Mesodermal cell (in vitro differentiated cells): ENCODE data around the gene STX18.
"Not testable (repeated sequence)": the region's sequence is repeated elsewhere in the genome, so short reads cannot be mapped to it uniquely, and the experiment has no call there.

Source experiments
- H3K27ac ChIP-seq: 2 replicates; pipeline ENCODE4 v1.7.0; 2013; ENCODE audit warnings: mild to moderate bottlenecking, low read depth, low read length, moderate library complexity; ENCODE audit not compliant: severe bottlenecking
- H3K36me3 ChIP-seq: 2 replicates; pipeline ENCODE4 v1.7.1; 2013; ENCODE audit warnings: mild to moderate bottlenecking, low read length, moderate library complexity; ENCODE audit not compliant: control insufficient read depth, insufficient read depth
- H3K4me1 ChIP-seq: one replicate; pipeline ENCODE4 v1.7.1; 2013; ENCODE audit warnings: mild to moderate bottlenecking, low read length; ENCODE audit not compliant: insufficient read depth, control insufficient read depth, poor library complexity, severe bottlenecking
- H3K4me3 ChIP-seq: 2 replicates; pipeline ENCODE4 v1.7.0; 2013; ENCODE audit warnings: low read length, control low read depth, mild to moderate bottlenecking; ENCODE audit not compliant: insufficient read depth, poor library complexity, severe bottlenecking; ENCODE audit errors: extremely low read depth
- H3K9me3 ChIP-seq: 2 replicates; pipeline ENCODE4 v1.7.1; 2013; ENCODE audit warnings: mild to moderate bottlenecking, low read length, moderate library complexity; ENCODE audit not compliant: control insufficient read depth
- WGBS, 2 experiments: methylation state at CpG; one replicate each; pipeline ENCODE4 v1.1.5; 2013; ENCODE audit warnings: missing lambda C conversion rate in 2 of 2; ENCODE audit not compliant: insufficient coverage in 2 of 2; 5-methylcytosine and 5-hydroxymethylcytosine counted together

STX18 gene

GRCh38 chr4:4510641-4511040, 31.2 kb downstream of the STX18 start:
- H3K4me1 ChIP-seq, H3K4me3 ChIP-seq, H3K36me3 ChIP-seq, H3K9me3 ChIP-seq, H3K27ac ChIP-seq: not testable (repeated sequence)
- 90 to 100% methylated on average over 1 of the region's 3 CpGs for WGBS, 2 experiments

DNA sequence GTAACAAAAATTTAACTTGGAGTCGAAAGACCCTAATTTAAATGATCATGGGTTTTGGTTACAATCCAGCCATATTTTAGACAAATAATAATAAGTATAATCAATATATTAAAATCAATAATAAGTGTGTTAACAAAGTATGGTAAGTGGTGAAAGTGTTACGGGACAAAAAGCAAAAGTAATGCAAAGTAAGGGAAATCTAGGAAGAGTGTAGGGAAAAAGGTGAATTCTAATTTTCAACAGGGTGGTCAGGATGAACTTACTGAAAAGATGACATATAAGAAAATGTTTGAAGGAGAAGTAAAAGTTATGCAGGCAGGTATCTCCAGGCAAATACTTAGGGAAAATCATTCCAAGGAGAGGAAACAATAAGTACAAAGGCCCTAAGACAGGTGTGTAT, 32.3 kb downstream of the STX18 start:
- peaks cover 3% of the 10 kb centered on the region for H3K4me1 ChIP-seq
- WGBS, 2 experiments = 89 to 100% methylated on average over 1 of the region's 2 CpGs
- no peak overlapping the region for H3K4me3 ChIP-seq

GRCh38 chr4:4507923-4508322, 33.9 kb downstream of the STX18 start:
- H3K4me1 ChIP-seq = peaks cover 4% of the 10 kb centered on the region
- no peak overlapping the region for H3K4me3 ChIP-seq
- no peaks in the 10 kb centered on the region for H3K36me3 ChIP-seq
- H3K9me3 ChIP-seq = no peaks in the 10 kb centered on the region
- 60% methylated on average over 1 of the region's 4 CpGs; no CpG with 5 or more reads in 1 of the 2 experiments for WGBS, 2 experiments
- no peak overlapping the region for H3K27ac ChIP-seq

More for the DNA sequence above, 32.3 kb downstream of the STX18 start:
- H3K9me3 ChIP-seq = no peaks in the 10 kb centered on the region
- no peaks in the 10 kb centered on the region for H3K36me3 ChIP-seq
- H3K27ac ChIP-seq = no peak overlapping the region

GRCh38 chr4:4507403-4507802, 34.4 kb downstream of the STX18 start:
- H3K36me3 ChIP-seq = no peaks in the 10 kb centered on the region
- peaks cover 5% of the 10 kb centered on the region for H3K4me1 ChIP-seq
- no peak overlapping the region for H3K27ac ChIP-seq
- no peaks in the 10 kb centered on the region for H3K9me3 ChIP-seq
- WGBS, 2 experiments = 96% methylated on average over 11 to 12 of the region's 14 CpGs
- H3K4me3 ChIP-seq = no peak overlapping the region

DNA sequence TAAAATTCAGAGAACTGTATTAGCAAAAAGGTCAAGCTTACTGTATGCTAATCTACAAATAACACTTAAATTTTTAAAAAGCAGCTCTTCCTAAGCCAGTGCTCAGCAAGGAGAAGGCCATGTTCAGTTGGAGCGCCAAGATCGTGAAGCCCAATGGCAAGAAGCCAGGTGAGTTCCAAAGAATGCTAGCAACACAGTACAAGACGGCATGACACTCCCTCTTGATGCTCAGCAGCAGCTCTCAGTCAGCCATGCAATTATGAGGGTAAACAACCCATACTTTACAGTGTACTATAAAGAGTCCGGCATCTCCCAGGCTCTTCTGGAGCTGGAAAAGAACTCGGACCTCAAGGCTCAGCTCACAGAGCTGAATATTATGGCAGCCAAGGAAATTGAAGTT, 34.9 kb downstream of the STX18 start:
- WGBS, 2 experiments = 92 to 100% methylated on average over 2 to 4 of the region's 5 CpGs
- H3K9me3 ChIP-seq = no peaks in the 10 kb centered on the region
- peaks cover 5% of the 10 kb centered on the region for H3K4me1 ChIP-seq
- no peak overlapping the region for H3K27ac ChIP-seq
- no peak overlapping the region for H3K4me3 ChIP-seq
- H3K36me3 ChIP-seq = no peaks in the 10 kb centered on the region

DNA sequence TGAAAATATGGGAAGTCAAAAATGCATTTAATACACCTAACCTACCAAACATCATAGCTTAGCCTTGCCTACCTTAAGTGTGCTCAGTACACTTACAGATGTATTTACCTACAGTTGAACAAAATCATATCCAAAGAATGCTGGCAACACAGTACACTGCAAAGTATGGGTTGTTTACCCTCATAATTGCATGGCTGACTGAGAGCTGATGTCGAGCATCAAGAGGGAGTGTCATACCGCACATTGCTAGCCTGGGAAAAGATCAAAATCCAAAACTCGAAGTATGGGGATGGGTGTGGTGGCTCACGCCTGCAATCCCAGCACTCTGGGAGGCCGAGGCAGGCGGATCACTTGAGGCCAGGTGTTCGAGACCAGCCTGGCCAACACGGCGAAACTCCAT, 36.6 kb downstream of the STX18 start:
- H3K9me3 ChIP-seq, H3K27ac ChIP-seq, H3K4me3 ChIP-seq, H3K36me3 ChIP-seq, H3K4me1 ChIP-seq: not testable (repeated sequence)
- 100% methylated on average over 4 of the region's 9 CpGs for WGBS, 2 experiments

DNA sequence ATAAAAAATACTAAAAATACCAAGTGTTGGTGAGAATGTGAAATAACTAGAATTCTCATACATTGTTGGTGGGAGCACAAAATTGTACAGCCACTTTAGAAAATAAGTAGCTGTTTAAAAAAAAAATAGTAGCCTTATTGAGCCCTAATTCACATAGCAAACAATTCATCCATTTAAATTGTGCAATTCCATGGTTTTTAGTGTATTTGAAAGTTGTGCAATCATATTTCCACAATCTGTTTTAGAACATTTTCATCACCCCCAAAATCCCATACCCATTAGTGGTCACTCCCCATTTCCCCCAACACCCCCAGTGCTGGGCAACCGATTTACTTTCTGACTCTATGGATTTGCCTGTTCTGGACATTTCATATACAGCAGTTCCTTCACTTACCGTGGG, 37.1 kb downstream of the STX18 start:
- H3K9me3 ChIP-seq = no peaks in the 10 kb centered on the region
- WGBS, 2 experiments = 100% methylated on average over 1 of the region's 2 CpGs; no CpG with 5 or more reads in 1 of the 2 experiments
- H3K4me3 ChIP-seq = no peak overlapping the region
- no peaks in the 10 kb centered on the region for H3K36me3 ChIP-seq
- H3K4me1 ChIP-seq = peaks cover 5% of the 10 kb centered on the region
- H3K27ac ChIP-seq = no peak overlapping the region

- 25 to 41% methylated on average over 4 of the region's 10 CpGs for WGBS, 2 experiments
- H3K4me1 ChIP-seq = peaks cover 5% of the 10 kb centered on the region
- H3K27ac ChIP-seq = peak overlapping the region; percentile 55
- peak overlapping the region; percentile 1 for H3K4me3 ChIP-seq
- no peaks in the 10 kb centered on the region for H3K36me3 ChIP-seq
- no peaks in the 10 kb centered on the region for H3K9me3 ChIP-seq
Measured at GRCh38 chr4:4502694-4503311, 39.0 kb downstream of the STX18 start.

- Histone ChIP-seq H3K36me3 (no peaks in the 10 kb centered on the region), H3K4me1 (peaks cover 11% of the 10 kb centered on the region), H3K27ac (no peak overlapping the region), H3K9me3 (no peaks in the 10 kb centered on the region), H3K4me3 (no peak overlapping the region)
- WGBS, 2 experiments = no CpG with 5 or more reads among the region's 2 CpGs
Measured at GRCh38 chr4:4501679-4502078, 40.2 kb downstream of the STX18 start.

- Histone ChIP-seq H3K4me1 (peaks cover 19% of the 10 kb centered on the region), H3K9me3 (no peaks in the 10 kb centered on the region), H3K27ac (no peak overlapping the region), H3K36me3 (no peaks in the 10 kb centered on the region), H3K4me3 (no peak overlapping the region)
- 81 to 96% methylated on average over 1 to 3 of the region's 4 CpGs for WGBS, 2 experiments
Measured at GRCh38 chr4:4499438-4500123, 42.3 kb downstream of the STX18 start.
